ENCODE data around the gene UHRF1.

DNA sequence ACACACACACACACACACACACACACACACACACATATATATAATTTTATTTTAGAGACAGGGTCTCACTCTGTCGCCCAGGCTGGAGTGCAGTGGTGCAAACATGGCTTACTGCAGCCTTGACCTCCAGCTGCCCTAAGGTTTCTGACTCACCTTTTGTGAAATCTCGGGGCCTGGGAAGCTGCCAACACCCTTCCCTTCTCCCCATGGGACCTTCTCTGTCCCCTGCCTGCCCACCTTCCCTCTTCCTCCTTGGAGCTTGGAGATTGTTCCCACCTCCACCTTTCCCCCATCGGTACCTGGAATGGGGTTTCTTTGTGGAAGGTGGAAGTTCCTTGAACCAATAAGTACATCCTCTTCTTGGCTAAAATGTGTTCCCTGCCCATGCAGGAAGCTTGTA lies 12.9 kb upstream of the UHRF1 start:
- TF ChIP-seq, protein P1, sequence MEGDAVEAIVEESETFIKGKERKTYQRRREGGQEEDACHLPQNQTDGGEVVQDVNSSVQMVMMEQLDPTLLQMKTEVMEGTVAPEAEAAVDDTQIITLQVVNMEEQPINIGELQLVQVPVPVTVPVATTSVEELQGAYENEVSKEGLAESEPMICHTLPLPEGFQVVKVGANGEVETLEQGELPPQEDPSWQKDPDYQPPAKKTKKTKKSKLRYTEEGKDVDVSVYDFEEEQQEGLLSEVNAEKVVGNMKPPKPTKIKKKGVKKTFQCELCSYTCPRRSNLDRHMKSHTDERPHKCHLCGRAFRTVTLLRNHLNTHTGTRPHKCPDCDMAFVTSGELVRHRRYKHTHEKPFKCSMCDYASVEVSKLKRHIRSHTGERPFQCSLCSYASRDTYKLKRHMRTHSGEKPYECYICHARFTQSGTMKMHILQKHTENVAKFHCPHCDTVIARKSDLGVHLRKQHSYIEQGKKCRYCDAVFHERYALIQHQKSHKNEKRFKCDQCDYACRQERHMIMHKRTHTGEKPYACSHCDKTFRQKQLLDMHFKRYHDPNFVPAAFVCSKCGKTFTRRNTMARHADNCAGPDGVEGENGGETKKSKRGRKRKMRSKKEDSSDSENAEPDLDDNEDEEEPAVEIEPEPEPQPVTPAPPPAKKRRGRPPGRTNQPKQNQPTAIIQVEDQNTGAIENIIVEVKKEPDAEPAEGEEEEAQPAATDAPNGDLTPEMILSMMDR (IDR thresholded peaks at IDR 0.05), result no peak
- TF ChIP-seq POLR2A (IDR thresholded peaks at IDR 0.05), result no peak
